ENCODE results near the gene ADAMTSL4. TPM values are rescaled to one million over a fixed set of nuclear protein-coding genes. Genes with fewer than 3 reads are reported as not detected.

ADAMTSL4 gene
- total RNA-seq, 4 donors from 2014 or later, result 27.1 to 66.5 (median 36.3) TPM

GRCh38 chr1:150576794-150577556 lies 27.8 kb downstream of the ADAMTSL4 start:
- ATAC-seq, result no peak
- TF ChIP-seq CTCF (IDR thresholded peaks at IDR 0.05), result no peak
- TF ChIP-seq POLR2A (IDR thresholded peaks at IDR 0.05), result no peak
- peak; percentile 20 for TF ChIP-seq POLR2AphosphoS5 (IDR thresholded peaks at IDR 0.05)
- no peak for TF ChIP-seq EP300 (IDR thresholded peaks at IDR 0.05)
- WGBS, 2 donors (ENCODE audit: low coverage in 1 of 2), result 0 to 3% methylated on average over 2 of the region's 2 CpGs
- peaks cover 0 to 56% of the 10 kb centered on the region in 2 donors for H3K36me3 ChIP-seq
- no peaks in the 10 kb centered on the region for H3K27me3 ChIP-seq
- no peaks in the 10 kb centered on the region for H3K9me3 ChIP-seq
- H3K4me3 ChIP-seq, result peak overlapping the region; percentile 85 to 97
- peak overlapping the region; percentile 87 to 100 (median 100) for H3K27ac ChIP-seq
- H3K4me1 ChIP-seq, result peaks cover 10 to 48% (median 28%) of the 10 kb centered on the region in 3 donors

DNA sequence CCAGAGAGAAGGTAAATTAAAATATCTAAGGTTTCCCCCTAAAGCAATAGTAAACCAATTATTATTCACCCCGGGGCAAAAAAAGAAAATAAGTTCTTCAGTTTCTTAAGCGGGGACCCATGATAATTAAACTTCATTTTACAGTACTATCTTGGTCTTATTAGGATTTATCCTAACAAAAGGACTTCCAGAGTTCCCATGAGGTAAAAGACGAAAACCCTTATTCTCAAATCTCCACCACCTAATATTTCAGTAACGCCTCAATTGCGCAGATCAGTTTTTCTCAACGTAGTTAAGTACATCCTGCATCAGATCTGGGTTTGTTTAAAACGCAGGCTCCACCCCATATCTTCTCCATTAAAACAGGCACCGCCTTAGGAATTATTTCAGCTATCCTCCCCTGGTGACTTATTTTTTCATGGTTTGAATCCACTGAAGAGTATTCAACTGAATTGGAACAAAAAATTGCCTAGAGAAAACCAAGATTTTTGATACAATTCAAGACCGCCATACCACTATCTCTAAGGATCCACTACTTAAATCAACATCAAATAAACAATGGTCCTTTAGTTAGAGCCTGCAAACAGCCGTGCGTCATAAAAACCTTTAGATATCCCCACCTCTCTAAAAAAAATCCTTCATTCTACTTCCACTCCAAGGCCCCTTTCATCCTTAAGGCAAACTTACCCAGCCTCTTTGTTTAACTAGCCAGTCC lies 28.5 kb downstream of the ADAMTSL4 start:
- no peak for ATAC-seq
- Histone ChIP-seq H3K4me3 (peak overlapping the region; percentile 85 to 97), H3K27me3 (no peaks in the 10 kb centered on the region), H3K36me3 (peaks cover 0 to 48% of the 10 kb centered on the region in 2 donors), H3K4me1 (peaks cover 5 to 41% (median 23%) of the 10 kb centered on the region in 3 donors), H3K27ac (peak overlapping the region; percentile 87 to 100 (median 100)), H3K9me3 (no peaks in the 10 kb centered on the region)
- WGBS, 2 donors (ENCODE audit: low coverage in 1 of 2), result 0 to 1% methylated on average over 11 of the region's 11 CpGs
- TF ChIP-seq POLR2AphosphoS5 (IDR thresholded peaks at IDR 0.05), result peak; percentile 45
- no peak for TF ChIP-seq CTCF (IDR thresholded peaks at IDR 0.05)

- 0% methylated on average over 21 to 26 of the region's 50 CpGs for WGBS, 2 donors (ENCODE audit: low coverage in 1 of 2)
- peak overlapping the region; percentile 87 to 100 (median 100) for H3K27ac ChIP-seq
- H3K36me3 ChIP-seq, result peaks cover 0 to 41% of the 10 kb centered on the region in 2 donors
- H3K27me3 ChIP-seq, result no peaks in the 10 kb centered on the region
- ATAC-seq, result peak; percentile 14
- peaks cover 0 to 33% (median 15%) of the 10 kb centered on the region in 3 donors for H3K4me1 ChIP-seq
- H3K9me3 ChIP-seq, result no peaks in the 10 kb centered on the region
- TF ChIP-seq POLR2A (IDR thresholded peaks at IDR 0.05), result peak; percentile 39 to 42
- TF ChIP-seq EP300 (IDR thresholded peaks at IDR 0.05), result no peak
- TF ChIP-seq POLR2AphosphoS5 (IDR thresholded peaks at IDR 0.05), result peak; percentile 95
- TF ChIP-seq CTCF (IDR thresholded peaks at IDR 0.05), result no peak
- peak overlapping the region; percentile 85 to 97 for H3K4me3 ChIP-seq
These were observed 29.3 kb downstream of the ADAMTSL4 start for GRCh38 chr1:150578272-150579109.

DNA sequence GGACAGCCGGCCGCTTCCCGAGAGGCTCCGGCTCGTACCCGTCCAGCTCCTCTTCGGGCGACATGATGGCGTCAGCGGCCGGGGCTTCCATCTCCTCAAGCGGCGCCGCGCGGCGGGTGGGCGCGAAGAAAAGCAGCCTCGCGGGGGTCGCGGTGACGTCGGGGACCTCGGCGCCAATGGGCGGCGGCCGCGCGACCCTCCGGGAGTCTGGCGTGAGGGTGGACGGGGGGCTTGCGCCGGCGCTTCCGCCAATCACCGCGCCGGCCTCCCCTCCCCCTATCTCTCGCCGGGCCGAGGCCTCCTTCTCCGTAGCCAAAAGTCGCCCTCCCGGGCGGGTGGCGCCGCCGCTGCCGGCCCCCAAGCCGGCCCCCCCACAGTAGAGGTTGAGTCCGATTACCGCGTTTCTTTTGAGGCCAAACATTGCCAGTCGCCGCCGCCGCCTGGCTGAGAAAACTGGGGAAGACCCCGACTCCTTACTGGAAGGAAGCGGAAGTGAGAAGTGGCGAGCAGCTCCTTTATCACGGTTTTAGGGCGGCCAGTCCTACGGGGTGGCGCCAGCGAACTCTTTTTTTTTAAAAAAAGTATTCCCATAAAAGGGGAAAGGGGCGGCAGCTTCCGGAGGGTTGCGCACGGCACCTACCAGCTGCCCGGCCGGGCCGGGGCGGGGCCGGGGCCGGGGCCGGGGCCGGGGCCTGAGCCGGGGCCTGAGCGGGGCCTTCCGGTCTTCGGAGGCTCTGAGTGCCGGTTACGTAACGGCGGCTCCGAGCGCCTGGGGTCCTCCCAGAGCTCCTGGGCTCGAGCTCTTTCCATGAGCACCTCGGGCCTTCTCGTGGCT lies 30.1 kb downstream of the ADAMTSL4 start, which contains the start of gene MCL1:
Gene MCL1, minus strand, starts transcription at position 501 of the 835 bp plus-strand sequence. Its CDS starts 80 bp downstream, at position 421.
- Histone ChIP-seq H3K27ac (peak within 1 kb of the TSS; percentile 94 to 100 (median 100)), H3K27me3 (no peaks in the 10 kb centered on the region), H3K4me3 (peak within 1 kb of the TSS; percentile 85 to 97), H3K36me3 (peaks cover 0 to 32% of the 10 kb centered on the region in 2 donors), H3K4me1 (peaks cover 0 to 25% (median 9%) of the 10 kb centered on the region in 3 donors), H3K9me3 (no peaks in the 10 kb centered on the region)
- peak; percentile 93 for ATAC-seq
- 0% methylated on average over 4 of the region's 94 CpGs for WGBS, 2 donors (ENCODE audit: low coverage in 1 of 2)
- TF ChIP-seq EP300 (IDR thresholded peaks at IDR 0.05) (peak; percentile 19), POLR2AphosphoS5 (IDR thresholded peaks at IDR 0.05) (peak; percentile 100), POLR2A (IDR thresholded peaks at IDR 0.05) (peak; percentile 98 to 99), CTCF (IDR thresholded peaks at IDR 0.05) (peak in 3 of 4 experiments; percentile 9 to 36 (median 32))
